Stimulated activated CD4-positive, alpha-beta T cell treated with anti-CD3 and anti-CD28 coated beads, Interleukin-1b, Interleukin-23, amount 100 ng/mL, for 48 hours (primary cell): Measurements from ENCODE around the gene ASCC3.

Experiments
- DNase-seq: peaks from one replicate; pipeline ENCODE4 v3.0.0-alpha.2; 2020

ASCC3 gene

DNA sequence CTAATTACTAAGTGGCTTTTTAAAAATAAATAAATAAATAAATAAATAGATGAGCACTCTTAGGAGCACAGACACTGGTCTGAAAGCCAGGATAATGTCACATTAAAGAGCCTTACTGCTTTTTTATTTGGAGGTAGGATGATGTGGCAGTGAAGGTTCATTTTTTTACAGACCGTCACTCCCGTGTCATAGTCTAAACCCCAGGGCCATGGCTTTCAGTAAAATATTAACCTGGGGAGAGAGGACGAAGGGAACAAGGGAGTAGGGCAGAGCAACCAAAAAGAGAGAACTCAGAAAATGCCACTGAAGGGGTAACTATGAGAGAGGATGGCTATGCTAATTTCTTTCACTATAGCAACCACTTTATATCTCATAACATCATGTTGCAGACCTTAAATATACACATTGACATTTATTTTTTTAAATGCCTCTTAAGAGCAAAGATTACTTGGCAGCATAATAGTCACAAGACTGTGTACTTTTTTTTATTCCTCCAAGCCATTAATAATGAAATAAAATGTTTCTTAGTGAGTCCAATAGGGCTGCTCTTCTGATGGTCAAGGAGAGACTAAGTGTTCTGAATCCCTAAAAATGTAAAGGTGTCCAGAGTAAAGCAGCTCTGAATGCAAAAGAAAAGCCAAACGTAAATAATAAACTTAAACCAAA is 315.6 kb downstream of the ASCC3 start:
- DNase-seq: no peak

DNA sequence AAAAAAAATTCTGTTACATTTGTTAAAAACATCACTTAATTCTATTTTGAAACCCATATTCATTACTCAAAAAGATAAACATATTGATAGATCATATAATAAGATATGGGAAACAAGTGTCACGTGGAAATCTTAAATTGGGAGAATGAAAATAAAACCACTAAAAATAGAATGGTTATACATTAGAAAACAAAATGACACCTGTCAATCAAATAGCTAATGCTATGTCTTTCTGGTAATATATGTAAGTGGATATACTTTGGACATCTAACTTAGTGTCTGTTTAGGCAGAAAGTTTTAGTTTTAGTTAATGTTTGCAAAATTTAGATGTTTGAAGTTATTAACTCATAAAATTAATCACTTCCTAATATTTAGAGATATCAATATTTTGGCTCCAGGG is 321.3 kb downstream of the ASCC3 start:
- DNase-seq: no peak

DNA sequence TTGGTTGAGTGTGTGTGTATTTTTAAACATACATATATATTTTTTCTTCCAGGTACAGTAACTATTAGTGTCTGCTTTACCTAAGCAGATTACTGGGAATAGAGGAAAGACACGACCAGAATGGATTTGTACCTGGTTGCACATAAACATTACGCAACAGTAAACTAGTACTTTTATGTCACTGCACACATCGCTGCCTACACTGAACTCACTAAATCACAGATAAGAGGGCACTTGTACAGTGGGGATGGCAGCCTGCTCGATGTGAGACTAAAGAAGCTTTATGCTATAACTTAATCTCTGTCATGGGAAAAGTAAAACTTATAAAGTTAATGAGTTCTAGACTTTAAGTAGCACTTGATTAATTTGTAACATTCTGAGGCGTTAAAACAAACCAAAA is 326.9 kb downstream of the ASCC3 start:
- no peak for DNase-seq

DNA sequence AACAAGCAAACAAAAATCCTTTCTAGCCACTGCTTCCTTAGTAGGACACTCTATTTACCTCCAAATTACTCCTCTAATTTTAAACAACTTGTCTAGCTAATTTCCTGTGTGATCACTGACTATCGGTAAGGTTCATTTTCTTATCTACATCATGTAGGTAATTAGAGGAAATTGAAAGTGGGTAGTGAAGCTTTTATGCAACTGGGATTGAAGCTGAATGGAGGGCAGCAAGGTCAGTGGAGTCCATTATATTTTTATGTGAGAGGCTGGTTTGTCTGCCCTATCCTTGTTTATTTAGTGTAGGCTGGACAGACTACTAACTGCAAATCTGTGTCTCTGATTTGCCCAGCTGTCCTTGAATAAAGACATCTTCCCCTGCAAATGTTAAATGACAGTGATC is 327.9 kb downstream of the ASCC3 start:
- DNase-seq: no peak

DNA sequence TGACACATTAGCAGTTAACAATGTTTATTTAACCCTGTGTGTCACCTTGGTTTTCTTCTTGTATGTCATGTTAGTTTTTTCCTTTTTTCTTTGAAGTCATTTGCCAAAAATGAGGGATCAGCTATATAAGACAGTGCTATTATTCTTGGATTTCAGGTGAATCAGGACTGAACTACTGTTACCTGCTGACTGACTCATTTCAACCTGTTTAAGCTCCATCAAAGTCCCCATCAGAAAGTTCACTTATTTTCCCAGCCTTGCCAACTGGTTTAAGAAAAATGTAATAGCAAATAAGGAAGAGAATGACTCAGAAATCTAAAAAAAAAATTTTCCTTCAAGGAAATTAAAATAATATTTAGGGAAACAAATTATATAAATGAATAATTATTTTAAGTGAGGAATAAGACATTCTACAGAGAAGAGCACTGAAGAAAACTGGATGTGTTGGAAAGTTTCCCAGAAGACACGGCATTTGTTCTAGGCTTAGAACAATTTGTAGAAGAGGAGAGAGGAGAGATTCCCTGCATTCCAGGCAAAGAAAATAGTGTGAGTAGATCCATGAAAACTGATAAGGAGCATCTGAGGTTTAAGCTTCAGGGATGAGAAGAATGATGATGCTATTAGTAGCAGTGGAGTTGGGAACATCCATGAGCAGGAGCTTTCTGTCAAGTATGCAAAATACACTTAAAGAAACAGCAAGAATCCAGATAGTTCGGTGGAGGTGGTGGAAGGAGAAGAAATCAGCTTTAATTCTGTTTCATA is 331.5 kb downstream of the ASCC3 start:
- no peak for DNase-seq

DNA sequence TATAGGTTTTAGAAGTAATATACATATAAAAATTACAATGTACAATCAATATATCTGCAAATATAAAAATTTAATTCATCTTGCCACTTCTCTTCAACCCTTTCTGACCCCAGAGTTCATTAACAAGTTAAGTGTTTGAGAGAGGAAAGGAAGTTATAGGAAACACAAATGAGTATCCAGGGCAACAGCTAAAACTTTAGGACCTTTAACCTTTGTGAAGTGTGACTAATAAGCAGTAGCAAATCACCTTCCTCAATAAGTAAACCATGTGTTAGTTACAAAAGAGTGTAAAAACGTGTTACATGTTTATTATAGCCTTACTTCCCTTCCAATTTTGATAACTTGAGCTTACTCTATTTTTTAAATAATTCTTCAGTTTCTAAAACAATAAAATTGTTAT is 343.0 kb downstream of the ASCC3 start:
- no peak for DNase-seq

DNA sequence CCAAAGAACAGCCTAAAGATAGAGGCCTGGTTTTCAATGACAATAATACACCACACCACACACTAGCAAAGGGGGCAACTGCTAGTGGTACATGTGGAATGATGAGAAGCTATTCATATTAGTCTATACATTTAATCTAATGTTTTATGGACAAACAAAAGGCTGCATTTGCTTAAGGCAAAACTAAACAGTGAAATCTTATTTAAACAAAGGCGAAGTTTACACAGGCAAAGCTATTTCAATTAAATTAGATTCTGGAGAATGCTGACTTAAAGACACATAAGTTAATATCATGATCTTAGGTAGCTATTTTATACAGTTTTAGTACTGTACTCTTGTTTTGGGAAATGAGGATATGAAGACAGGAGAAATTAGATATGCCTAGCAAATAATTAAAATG is 362.5 kb downstream of the ASCC3 start:
- DNase-seq: no peak

DNA sequence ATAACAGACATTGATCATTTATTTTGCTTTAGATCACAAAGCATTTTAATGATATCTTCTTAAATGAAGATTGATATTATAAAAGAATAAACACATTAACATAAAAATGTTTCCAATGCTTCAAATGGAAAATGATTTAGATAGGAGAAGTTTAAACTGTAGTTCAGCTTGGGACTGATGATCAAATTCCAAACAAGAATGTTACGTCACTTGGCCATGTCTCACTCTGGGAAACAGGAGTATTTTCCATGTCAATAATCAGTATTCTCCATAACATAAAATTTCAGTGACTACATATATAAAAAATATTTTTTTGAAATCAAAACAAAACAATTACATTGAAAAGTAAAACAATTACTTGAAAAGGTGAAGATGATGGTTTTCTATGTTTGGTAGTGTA is 363.5 kb downstream of the ASCC3 start:
- no peak for DNase-seq

DNA sequence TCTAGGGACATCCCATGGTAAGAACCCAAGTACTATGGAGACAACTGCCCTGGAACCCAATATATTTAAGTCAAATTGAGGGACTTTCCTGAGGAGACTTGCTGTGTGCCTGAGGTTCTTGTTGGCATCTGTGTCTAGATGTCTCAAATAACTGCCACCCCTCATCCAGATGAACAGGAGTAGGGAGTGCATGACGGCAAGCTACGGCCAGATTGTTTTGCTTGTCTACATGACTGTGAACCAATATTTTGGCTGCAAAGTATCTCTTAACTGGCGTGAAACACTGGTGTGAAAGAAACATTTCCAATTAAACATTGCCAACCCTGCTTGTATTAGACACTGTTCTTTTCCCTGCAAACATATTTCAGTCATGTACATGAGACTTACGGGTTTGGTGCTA is 364.0 kb downstream of the ASCC3 start:
- DNase-seq: no peak

DNA sequence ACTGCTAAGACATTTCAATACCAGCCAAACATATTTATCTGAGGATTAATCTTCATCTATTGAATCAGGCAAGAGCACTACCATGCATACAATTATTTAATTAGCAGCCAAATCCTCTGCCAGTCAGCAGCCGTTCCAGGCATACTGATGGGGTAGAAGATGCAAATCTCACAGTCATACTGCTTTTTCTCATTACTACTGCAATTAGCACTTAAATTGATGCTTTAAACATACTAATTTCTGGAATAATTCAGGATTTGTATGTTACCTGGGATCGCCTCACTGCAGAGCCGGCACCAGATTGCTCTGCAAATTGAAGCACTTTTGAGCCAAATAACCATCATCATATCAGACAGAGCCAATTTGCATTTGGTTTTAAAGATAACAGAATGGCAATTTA is 366.5 kb downstream of the ASCC3 start:
- DNase-seq: no peak

DNA sequence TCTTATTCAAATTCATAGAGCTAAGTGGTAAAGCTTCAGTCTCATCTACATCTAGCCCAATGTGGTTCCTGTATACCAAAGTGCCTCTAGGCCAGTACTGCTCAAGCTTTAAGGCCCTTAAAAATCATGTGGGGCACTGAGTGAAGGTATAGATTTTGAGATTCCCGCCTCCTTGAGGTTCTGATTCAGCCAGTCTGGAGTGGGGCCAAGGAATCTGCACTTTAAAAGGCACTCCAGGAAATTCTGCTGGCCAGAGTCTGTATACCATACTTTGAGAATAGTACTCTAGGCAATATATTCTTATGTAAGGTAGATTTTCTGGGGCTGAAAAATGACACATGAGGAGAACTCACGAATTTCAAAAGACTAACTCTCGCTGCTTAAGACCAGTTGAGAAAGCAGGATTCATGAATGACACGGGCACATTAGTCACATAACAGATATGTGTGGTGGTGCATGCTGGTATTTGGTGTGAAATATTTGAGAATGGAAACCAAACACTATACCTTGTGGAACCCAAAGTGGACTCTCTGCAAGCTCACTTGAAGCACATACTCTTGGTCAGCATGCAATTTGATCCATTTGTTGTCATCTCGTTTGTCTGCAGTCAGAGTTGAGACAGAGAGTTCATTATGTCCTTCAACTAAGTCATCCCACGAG is 368.8 kb downstream of the ASCC3 start:
- no peak for DNase-seq

DNA sequence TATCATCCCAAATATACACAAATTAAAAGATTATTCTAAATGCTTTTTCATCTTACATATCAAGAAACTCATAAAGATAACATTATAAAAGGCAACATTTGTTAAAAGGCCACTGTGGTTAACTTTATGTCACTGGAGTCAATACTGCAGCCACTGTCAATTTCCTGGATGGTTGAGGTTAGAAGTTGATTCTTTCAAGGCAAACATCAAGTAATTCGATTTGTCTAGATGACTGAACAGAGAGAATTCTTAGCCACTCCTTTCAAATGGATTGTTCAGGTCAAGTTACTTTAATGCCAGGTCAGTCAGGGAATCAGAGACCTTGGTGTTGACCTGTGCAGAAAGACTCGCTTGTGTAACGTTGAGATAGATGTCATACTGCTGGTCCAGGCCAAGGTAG is 372.0 kb downstream of the ASCC3 start:
- no peak for DNase-seq

DNA sequence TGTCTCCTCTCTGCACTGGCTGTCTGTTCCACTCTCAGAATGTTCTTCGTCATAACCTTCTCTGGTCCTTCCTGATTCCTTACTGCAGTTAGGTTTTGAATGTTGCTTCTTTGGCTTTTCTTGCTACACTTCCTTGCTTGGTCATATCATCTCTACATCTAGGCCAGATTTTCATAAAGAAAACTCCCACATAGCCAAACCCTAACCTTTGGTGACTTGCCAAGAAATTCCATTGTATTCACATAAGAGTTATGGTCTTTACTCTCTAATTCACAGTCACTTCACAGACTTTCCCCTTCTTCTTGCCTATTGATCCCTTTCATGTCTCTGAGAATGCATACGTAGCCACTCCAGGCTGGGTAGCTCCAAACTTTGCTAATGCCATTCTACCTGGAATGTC is 374.5 kb downstream of the ASCC3 start:
- no peak for DNase-seq

DNA sequence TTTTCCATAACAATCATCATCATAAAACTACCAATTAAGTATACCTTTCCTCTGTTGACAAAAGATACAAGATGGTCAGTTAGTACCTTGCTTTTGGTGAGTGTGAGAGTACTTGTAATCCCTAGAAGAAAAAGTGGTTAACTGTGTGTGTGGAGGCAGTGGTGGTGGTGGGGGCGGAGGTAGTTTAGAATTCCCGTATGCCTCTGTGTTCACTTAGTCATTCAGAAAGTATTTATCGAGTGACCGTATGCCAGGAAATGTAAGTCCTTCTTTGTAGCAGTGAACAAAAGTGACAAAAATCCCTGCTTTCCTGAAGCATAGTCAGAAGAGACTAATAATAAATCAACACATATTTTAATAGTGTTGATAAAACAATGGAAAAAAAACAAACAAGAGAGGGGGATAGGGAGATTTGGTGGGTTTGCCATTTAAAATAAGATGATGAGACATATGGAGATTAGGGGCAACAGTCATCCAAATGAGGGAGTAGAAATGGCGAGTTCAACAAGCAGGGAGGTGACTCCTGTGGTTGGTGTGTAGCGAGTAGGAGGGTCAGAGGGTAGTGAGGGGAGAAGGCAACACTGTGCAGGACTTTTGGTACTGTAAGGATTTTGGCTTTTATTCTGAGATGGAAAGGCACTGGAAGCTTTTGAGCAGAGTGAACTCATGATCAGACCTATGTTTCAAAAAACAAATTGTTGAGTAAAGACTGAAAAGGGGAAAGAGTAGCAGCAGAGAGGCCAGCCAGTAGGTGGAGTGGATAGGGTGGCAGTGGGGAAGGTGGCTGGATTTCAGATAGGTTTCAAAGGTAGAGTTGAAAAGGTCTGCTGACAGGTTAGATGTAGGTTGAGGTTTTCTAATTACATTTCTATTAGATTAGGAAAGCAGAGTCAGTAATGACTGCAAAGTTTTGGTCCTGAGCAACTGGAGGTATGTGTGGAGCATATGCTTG is 376.1 kb downstream of the ASCC3 start:
- no peak for DNase-seq

DNA sequence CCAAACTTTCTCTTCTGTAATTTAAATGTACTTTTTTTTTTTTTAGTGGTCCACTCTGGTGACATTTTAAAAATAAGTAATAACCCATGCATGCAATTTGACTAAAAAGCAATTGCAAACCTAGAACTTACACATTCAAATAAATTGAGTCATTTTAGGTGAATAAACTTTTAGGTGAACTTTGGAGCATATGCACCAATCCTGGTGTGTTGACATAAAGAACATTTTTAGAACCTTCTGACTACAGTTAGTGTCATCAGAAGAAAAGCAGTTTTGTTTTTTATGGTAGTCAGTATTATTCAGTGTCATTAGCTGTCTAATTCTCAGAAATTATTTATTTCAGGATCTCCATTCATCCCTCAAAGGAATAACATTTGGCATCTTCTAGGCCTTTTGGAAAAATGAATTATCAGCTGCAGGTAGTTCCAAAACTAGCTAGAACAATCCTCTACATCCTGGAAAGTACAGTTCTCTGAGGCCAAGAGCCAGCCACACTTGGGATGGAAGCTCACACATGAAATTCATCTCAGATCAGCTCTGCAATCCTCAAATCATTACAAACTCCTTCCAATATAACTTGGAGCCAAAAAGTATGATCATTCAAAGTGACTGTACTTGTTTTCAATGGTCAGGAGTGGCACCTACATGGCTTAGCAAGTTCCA is 378.0 kb downstream of the ASCC3 start:
- DNase-seq: no peak

DNA sequence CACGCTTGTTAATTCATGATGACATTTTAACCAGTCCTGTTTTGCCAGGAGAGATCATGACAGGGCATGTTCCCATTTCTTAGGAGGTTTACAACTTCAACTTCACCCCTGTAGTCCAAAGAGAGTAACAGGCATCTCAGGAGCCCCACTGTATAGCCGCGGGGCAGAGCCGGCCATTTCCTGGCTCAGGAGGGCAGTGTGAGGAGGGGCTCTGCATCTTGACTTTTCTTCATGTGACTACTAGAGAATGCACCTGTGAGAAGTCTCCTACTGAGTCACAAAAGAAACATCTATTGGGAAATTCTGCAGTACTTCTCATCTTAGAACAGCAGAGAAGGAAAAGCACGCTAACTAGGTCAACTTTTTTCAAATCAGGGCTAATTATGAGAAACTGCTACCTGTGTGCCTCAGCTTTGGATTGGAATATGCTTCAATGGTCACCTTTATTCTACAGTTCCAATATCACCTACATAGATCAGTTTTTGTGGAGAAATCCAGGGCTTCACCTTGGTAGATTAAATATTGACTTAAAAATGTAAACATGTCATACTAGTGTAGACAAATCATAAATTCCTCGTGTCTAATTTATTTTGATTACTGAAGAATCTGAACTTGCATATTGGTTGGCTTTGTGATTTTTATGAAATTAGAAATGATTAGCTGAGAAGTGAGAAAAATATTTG is 387.8 kb downstream of the ASCC3 start:
- DNase-seq: no peak

DNA sequence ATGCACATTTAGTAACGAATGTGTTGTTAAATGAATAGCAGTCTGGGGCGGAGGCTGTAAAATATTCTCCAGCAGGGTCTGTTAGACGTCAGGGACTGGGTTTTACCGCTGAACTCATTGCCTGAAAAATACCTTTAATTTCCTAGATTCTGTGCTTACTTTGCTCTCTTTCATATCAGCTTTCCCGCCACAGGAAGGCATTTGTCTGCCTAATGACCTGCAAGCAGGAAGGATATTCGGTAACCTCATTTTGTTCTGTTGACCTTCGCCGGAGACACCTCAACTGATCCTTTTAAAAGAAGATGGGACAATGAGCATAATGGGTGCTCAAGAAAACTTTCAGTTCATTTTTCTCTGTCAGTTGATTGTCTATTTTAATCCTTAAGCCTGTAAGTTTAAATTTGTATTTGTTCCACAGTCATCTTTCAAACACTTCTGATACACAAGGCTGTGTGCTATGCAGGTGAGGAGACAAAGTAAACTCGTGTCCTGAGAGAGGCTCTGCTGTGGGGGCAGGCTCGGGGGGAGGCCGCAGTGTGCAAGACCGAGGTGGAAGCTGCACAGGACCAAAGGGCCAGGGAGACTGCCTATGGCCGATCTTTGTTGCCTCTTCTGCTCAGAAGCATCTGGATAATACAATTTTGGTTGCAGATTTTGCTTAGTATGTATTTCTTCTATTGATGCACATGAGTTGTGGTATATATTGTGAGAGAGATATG is 389.0 kb downstream of the ASCC3 start:
- DNase-seq: no peak

DNA sequence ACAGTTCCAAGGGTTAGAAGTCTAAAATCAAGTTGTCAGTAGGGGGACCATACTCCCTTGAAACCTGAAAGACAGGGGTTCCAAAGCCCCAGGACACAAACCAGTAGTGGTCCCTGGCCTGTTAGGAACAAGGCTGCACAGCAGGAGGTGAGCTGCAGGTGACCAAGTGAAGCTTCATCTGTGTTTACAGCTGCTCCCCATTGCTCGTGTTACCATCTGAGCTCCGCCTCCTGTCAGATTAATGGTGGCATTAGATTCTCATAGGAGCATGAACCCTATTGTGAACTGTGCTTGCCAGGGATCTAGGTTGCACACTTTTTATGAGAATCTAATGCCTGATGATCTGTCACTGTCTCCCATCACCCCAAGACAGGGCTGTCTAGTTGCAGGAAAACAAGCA is 391.1 kb downstream of the ASCC3 start:
- DNase-seq: no peak

DNA sequence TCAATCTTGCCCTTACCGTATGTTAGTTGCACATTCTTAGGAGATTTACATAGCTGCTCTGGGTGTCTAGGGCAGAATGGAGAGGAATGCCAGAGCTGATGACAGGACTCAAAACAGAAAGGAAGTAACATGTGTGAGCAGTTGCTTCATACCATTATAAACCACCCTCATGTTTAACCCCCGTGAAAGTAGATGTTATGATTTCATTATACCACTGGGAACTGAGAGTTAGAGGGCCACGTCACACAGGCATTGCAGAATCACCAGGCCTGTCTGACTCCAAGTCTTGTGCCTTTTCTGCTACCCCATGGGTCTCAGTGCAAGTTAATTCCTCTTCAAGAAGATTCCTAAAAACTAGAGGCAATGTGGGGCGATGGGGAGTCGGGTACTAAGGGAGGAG is 392.9 kb downstream of the ASCC3 start:
- DNase-seq: no peak

DNA sequence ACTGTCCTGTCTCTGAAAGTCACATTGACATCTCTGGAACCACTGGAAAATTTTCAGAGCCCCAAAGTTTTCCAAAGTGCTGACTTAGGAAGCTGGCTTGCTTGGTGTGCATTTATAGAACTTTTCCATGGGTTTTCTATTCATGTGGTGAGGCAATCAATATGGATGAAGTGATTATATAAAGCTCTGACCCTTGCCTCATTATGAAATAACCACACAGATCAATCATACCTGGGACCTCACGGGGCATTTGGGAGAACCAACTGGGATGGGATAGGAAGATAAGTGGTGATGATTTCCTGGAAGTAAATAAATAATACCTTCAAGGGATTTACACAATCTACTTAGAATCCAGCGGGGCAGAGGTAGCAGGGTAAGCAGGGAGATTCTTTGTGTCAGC is 393.5 kb downstream of the ASCC3 start:
- no peak for DNase-seq

DNA sequence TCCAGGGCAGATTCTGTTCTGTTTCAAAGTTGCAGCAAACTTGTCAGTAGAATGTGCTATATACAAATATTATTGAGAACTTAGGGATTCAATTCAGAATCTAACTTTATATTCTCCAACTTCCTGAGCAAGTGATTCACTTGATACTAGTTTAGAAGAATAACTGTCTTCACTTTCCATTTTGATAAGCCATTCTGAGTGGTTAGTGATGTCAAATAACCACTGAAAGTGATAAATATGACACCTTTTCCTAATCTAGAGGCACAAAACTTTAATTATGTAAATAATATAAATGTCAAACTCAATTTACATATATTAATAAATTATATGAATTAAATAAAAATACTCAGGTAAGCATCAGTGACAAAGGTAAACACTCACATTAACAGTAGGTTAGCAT is 395.9 kb downstream of the ASCC3 start:
- DNase-seq: no peak
